CD14-positive monocyte (primary cell): ENCODE measurements around the gene SNRPA1. TPM values are rescaled to one million over a fixed set of nuclear protein-coding genes. Genes with fewer than 3 reads are reported as not detected.
A peak's percentile ranks its signal among the peaks of the same experiment; 100 is the strongest.

Experiments used
- DNase-seq, 3 donors: peaks; one replicate each; pipeline ENCODE4 v3.0.0-alpha.2; 2011 to 2022
- H2AFZ ChIP-seq: 2 replicates; pipeline ENCODE4 v1.6.0; 2012; ENCODE audit warnings: mild to moderate bottlenecking, low read depth, low read length, inconsistent platforms; ENCODE audit not compliant: insufficient read depth, poor library complexity, severe bottlenecking
- H3K27ac ChIP-seq, 2 donors: 1 replicate in 1 of 2; 2 replicates in 1 of 2; pipeline ENCODE4 v1.5.1; 2012 to 2013; ENCODE audit warnings: low read length in 2 of 2, control low read depth in 1 of 2, inconsistent platforms in 1 of 2, low read depth in 1 of 2, mild to moderate bottlenecking in 1 of 2
- H3K27me3 ChIP-seq, 2 donors: one replicate each; pipeline versions ENCODE4 v1.6.0 to v1.6.1; 2011 to 2013; ENCODE audit warnings: low read length in 2 of 2; ENCODE audit not compliant: control insufficient read depth in 2 of 2, insufficient read depth in 2 of 2
- H3K36me3 ChIP-seq, 2 donors: replicated peaks in 1 of 2; 1 replicate in 1 of 2; 2 replicates in 1 of 2; pipeline versions ENCODE4 v1.5.1 to v1.6.1; 2012 to 2013; ENCODE audit warnings: low read length in 2 of 2, control low read depth in 1 of 2, inconsistent platforms in 1 of 2, mild to moderate bottlenecking in 1 of 2; ENCODE audit not compliant: insufficient read depth in 2 of 2, control insufficient read depth in 1 of 2
- H3K4me1 ChIP-seq, 2 donors: 1 replicate in 1 of 2; 2 replicates in 1 of 2; pipeline versions ENCODE4 v1.5.1 to v1.6.1; 2012 to 2013; ENCODE audit warnings: low read length in 2 of 2, control low read depth in 1 of 2, inconsistent platforms in 1 of 2, mild to moderate bottlenecking in 1 of 2, moderate library complexity in 1 of 2; ENCODE audit not compliant: insufficient read depth in 2 of 2, control insufficient read depth in 1 of 2
- H3K4me2 ChIP-seq: replicated peaks from 2 replicates; pipeline ENCODE3; 2012; ENCODE audit warnings: low read length, moderate library complexity, mild to moderate bottlenecking; ENCODE audit not compliant: poor library complexity, severe bottlenecking; ENCODE audit errors: extremely low read depth
- H3K4me3 ChIP-seq, 3 experiments: fragments of 200-600 bp in 1 of 3; sonication (generic) in 1 of 3; replicated peaks in 1 of 3; 1 replicate in 2 of 3; 2 replicates in 1 of 3; pipeline ENCODE4 v1.5.1; 2011 to 2013; ENCODE audit warnings: low read length in 3 of 3, mild to moderate bottlenecking in 3 of 3, control low read depth in 2 of 3, low read depth in 2 of 3, inconsistent platforms in 1 of 3, moderate library complexity in 1 of 3
- H3K79me2 ChIP-seq: 2 replicates; pipeline ENCODE4 v1.6.0; 2012; ENCODE audit warnings: mild to moderate bottlenecking, control low read depth, inconsistent platforms, low read length, moderate library complexity; ENCODE audit not compliant: insufficient read depth
- H3K9ac ChIP-seq: 2 replicates; pipeline ENCODE4 v1.6.0; 2017; ENCODE audit warnings: low read length, mild to moderate bottlenecking; ENCODE audit not compliant: insufficient read depth, poor library complexity, severe bottlenecking
- H3K9me3 ChIP-seq, 2 donors: replicated peaks in 1 of 2; 1 replicate in 1 of 2; 2 replicates in 1 of 2; pipeline versions ENCODE4 v1.5.1 to v1.6.1; 2012 to 2013; ENCODE audit warnings: low read length in 2 of 2, control low read depth in 1 of 2; ENCODE audit not compliant: control insufficient read depth in 1 of 2, insufficient read depth in 1 of 2
- H4K20me1 ChIP-seq: 2 replicates; pipeline ENCODE4 v1.6.0; 2012; ENCODE audit warnings: mild to moderate bottlenecking, low read length, control low read depth, moderate library complexity; ENCODE audit not compliant: insufficient read depth
- H3K27ac Mint-ChIP-seq, 7 donors: one replicate each; pipeline ENCODE4 v1.8.0; 2020; ENCODE audit warnings: mild to moderate bottlenecking in 7 of 7, mixed read lengths in 7 of 7, moderate library complexity in 6 of 7, inconsistent platforms in 2 of 7
- H3K27me3 Mint-ChIP-seq, 3 donors: one replicate each; pipeline ENCODE4 v1.8.0; 2021 to 2022; ENCODE audit warnings: low read depth in 3 of 3, mild to moderate bottlenecking in 3 of 3, mixed read lengths in 3 of 3, moderate library complexity in 3 of 3, inconsistent platforms in 1 of 3
- H3K36me3 Mint-ChIP-seq, 2 donors: one replicate each; pipeline ENCODE4 v1.8.0; 2020; ENCODE audit warnings: mixed read lengths in 2 of 2, inconsistent platforms in 1 of 2, mild to moderate bottlenecking in 1 of 2
- H3K4me1 Mint-ChIP-seq: one replicate; pipeline ENCODE4 v1.8.0; 2020; ENCODE audit warnings: mild to moderate bottlenecking, mixed read lengths
- H3K4me3 Mint-ChIP-seq, 2 donors: one replicate each; pipeline ENCODE4 v1.8.0; 2020; ENCODE audit warnings: mild to moderate bottlenecking in 2 of 2, mixed read lengths in 2 of 2, moderate library complexity in 1 of 2
- H3K9me3 Mint-ChIP-seq, 7 donors: one replicate each; pipeline ENCODE4 v1.8.0; 2020 to 2022; ENCODE audit warnings: mixed read lengths in 7 of 7, mild to moderate bottlenecking in 6 of 7, moderate library complexity in 6 of 7, inconsistent platforms in 2 of 7
- WGBS: methylation state at CpG from one replicate; pipeline ENCODE4 v1.1.5; 2013; ENCODE audit warnings: missing lambda C conversion rate; ENCODE audit not compliant: insufficient coverage; 5-methylcytosine and 5-hydroxymethylcytosine counted together
- intact Hi-C, 2 donors: fragments of 100-400 bp; cut with micrococcal nuclease; formaldehyde crosslinking; loops; one replicate each; pipeline versions ENCODE4 v1.15.0 to v1.15.1; 2023
- polyA plus RNA-seq, 3 donors: library from polyadenylated mRNA; depleted of rRNA in 1 of 3; unstranded in 2 of 3; stranded (reverse) in 1 of 3; fragments of 300-500 nt in 2 of 3; fragments of >200 nt in 1 of 3; fragmentation: Illumina TruSeq in 2 of 3; gene quantifications; 1 replicate in 2 of 3; 2 replicates in 1 of 3; pipeline ENCODE4 v1.2.3, GENCODE V29; 2012 to 2021
- TF ChIP-seq, protein P1 (sequence below): fragments of 200-600 bp; IDR thresholded peaks from one replicate; pipeline ENCODE4 v1.8.0; 2022; ENCODE audit warnings: antibody characterized with exemption, mild to moderate bottlenecking

The SNRPA1 gene
- polyA plus RNA-seq, 3 donors, result 23.8 to 65.5 (median 35.4) TPM

DNA sequence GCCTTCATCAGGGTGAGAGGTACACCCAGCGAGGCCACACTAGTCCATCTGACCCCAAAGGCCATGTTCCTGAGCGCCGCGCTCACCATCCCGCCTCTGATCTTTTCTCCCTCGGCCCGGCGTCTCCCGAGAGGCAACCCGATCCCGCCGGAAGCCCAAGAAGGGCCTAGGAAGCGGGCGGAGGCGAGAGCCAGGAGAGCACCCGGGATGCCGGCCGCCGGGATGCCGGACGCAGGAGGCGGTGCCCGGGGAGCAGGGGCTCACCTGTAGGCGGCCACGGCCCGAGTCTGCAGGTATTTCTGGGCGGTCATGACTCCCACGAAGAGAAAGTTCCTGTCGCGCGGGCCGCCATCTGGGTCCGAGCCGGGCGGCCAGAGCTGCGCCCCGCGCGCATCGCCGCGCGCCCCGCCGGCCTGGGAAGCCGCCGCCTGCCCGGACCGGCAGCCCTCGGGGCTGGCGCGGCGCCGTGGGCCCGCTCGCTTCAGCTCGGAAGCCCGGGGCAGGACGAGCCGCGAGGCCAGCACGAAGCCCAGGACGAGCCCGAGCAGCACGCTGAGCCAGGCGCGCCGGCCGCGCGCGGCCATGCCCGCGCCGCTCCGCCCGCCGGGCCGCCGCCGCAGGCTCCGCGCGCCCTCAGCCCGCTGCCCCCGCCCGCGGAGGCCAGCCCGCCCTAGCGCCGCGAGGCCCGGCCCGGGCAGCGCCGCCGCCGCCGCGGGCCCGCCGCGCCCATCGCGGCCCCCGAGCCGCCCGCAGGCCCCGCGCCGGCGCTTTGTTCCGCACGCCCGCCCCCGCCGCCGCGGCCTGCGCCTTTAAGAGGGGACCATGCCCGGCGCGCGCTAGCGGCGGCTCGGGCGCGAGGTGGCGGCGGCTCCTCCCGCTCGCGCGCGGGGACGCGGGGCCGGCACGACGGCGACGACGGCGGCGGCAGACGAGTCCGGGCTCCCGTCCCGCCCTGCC is 43.9 kb downstream of the SNRPA1 start:
- Mint-ChIP-seq H3K27me3 (peaks cover 2 to 11% (median 7%) of the 10 kb centered on the region in 3 donors), H3K36me3 (peaks cover 15 to 21% of the 10 kb centered on the region in 2 donors), H3K4me3 (peak overlapping the region; percentile 95 to 96), H3K4me1 (peaks cover 57% of the 10 kb centered on the region), H3K9me3 (no peaks in the 10 kb centered on the region), H3K27ac (peak overlapping the region; percentile 84 to 92 (median 91))
- peaks cover 40% of the 10 kb centered on the region for H4K20me1 ChIP-seq
- H3K79me2 ChIP-seq, result peaks cover 62% of the 10 kb centered on the region
- H3K27ac ChIP-seq, result peak overlapping the region; percentile 48 to 83
- peaks cover 55 to 58% of the 10 kb centered on the region in 2 donors for H3K4me1 ChIP-seq
- peak overlapping the region; percentile 87 to 96 (median 92) for H3K4me3 ChIP-seq
- H3K9me3 ChIP-seq, result no peaks in the 10 kb centered on the region
- H3K4me2 ChIP-seq, result peak overlapping the region; percentile 92
- no peaks in the 10 kb centered on the region for H3K27me3 ChIP-seq
- H2AFZ ChIP-seq, result no peak overlapping the region
- intact Hi-C loops, result loop anchor here (1.0 to 10.0 kb wide), 6 partner anchors 9 to 336 kb away; partner anchors contain the start of gene LRRK1 (in 1 of the 2)
- H3K36me3 ChIP-seq, result peaks cover 0 to 5% of the 10 kb centered on the region in 2 donors
- TF ChIP-seq, protein P1, sequence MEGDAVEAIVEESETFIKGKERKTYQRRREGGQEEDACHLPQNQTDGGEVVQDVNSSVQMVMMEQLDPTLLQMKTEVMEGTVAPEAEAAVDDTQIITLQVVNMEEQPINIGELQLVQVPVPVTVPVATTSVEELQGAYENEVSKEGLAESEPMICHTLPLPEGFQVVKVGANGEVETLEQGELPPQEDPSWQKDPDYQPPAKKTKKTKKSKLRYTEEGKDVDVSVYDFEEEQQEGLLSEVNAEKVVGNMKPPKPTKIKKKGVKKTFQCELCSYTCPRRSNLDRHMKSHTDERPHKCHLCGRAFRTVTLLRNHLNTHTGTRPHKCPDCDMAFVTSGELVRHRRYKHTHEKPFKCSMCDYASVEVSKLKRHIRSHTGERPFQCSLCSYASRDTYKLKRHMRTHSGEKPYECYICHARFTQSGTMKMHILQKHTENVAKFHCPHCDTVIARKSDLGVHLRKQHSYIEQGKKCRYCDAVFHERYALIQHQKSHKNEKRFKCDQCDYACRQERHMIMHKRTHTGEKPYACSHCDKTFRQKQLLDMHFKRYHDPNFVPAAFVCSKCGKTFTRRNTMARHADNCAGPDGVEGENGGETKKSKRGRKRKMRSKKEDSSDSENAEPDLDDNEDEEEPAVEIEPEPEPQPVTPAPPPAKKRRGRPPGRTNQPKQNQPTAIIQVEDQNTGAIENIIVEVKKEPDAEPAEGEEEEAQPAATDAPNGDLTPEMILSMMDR, result no peak
- DNase-seq, result no peak
- peak overlapping the region; percentile 85 for H3K9ac ChIP-seq
- WGBS, result under 1% methylated on average over 148 of the region's 150 CpGs

DNA sequence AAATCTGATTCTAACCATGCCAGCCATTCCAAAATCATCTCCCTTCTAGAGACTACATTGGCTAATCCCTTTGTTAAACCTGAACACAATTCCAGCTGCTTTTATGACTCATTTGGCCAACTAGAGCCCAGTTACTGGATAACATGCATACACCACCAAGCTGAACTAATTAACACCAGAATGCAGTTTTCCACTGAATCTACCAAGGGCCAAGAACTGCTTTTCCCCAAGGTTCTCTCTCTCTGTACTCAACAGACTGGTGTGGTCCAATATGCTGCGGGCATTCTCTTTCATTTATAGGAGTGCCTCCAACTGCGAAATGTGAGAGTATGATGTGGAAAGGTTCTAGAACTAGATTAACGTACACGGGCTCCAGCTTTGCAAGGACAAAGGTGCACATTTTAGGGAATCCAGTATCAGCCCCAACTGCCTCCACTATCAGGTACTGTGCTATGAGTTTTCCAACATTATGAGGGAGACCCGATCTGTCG is 44.7 kb downstream of the SNRPA1 start:
- peak overlapping the region; percentile 95 to 96 for H3K4me3 Mint-ChIP-seq
- peak overlapping the region; percentile 71 to 92 (median 91) for H3K27ac Mint-ChIP-seq
- Histone ChIP-seq H3K27me3 (no peaks in the 10 kb centered on the region), H3K4me2 (peak overlapping the region; percentile 92), H2AFZ (no peak overlapping the region), H3K27ac (peak overlapping the region; percentile 48 to 83), H3K9ac (peak overlapping the region; percentile 85), H3K79me2 (peaks cover 70% of the 10 kb centered on the region), H3K4me1 (peaks cover 63 to 66% of the 10 kb centered on the region in 2 donors), H3K4me3 (peak overlapping the region; percentile 87 to 96 (median 92)), H4K20me1 (peaks cover 48% of the 10 kb centered on the region), H3K9me3 (no peaks in the 10 kb centered on the region), H3K36me3 (peaks cover 0 to 5% of the 10 kb centered on the region in 2 donors)
- peak in 2 of 3 donors; percentile 18 to 40 for DNase-seq
- H3K4me1 Mint-ChIP-seq, result peaks cover 62% of the 10 kb centered on the region
- TF ChIP-seq, protein P1, result no peak
- H3K27me3 Mint-ChIP-seq, result peaks cover 1 to 11% (median 7%) of the 10 kb centered on the region in 3 donors
- intact Hi-C loops, result loop anchor here (1.0 to 10.0 kb wide), 6 partner anchors 8 to 336 kb away; partner anchors contain the start of gene LRRK1 (in 1 of the 2)
- H3K9me3 Mint-ChIP-seq, result no peaks in the 10 kb centered on the region
- H3K36me3 Mint-ChIP-seq, result peaks cover 15 to 25% of the 10 kb centered on the region in 2 donors
- WGBS, result 0% methylated on average over 2 of the region's 6 CpGs
